ENCODE results near the gene RGPD4. TPM values are rescaled to one million over a fixed set of nuclear protein-coding genes. Genes with fewer than 3 reads are reported as not detected.
"Not testable (repeated sequence)": the region's sequence is repeated elsewhere in the genome, so short reads cannot be mapped to it uniquely, and the experiment has no call there.

RGPD4 gene
- total RNA-seq, 1 donor from 2014 or later = not detected

DNA sequence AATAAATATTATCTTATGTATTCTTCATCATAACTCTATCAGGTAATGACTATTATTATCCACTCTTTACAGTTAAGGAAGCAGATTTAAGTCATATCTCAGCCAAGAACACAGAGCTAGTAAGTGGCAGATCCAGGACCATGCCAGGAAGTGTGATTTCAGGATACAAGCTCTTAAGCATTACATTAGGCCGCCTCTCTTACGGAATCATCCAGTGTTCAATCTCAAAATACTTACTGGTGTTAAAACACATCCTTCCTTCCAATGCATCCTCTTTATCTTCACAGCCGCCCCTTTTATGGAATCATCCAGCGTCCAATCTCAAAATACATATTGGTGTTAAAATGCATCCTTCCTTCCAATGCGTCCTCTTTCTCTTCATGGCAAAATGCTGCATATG, 14.7 kb upstream of the RGPD4 start:
- intact Hi-C loops (cut with micrococcal nuclease) = no loop called here

DNA sequence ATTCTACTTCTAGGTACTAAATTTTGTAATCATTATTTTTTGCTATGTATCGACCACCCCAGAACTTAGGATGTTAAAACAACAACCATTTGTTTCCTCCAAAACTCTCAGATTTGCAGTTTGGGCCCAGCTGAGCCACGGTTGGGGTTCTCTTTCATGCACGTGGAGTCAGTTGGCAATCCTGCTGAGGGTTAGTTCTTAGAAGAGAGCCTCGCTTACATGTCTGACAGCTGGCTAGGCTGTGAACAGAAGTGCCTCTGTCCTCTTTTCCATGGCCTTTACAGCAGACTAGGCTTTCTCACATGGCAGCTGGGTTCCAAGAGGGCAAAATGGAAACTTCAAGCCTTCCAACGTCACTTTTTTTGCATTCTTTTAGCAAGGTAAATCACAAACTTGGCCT, 9.3 kb upstream of the RGPD4 start:
- no peaks in the 10 kb centered on the region for H3K36me3 ChIP-seq
- no peaks in the 10 kb centered on the region for H3K27me3 ChIP-seq (ENCODE audit: low read depth)
- no peak for DNase-seq
- no peaks in the 10 kb centered on the region for H3K9me3 ChIP-seq (replicated peaks)
- intact Hi-C loops (cut with micrococcal nuclease) = no loop called here
- H3K27ac ChIP-seq (replicated peaks) = no peak overlapping the region
- TF ChIP-seq, protein P1, sequence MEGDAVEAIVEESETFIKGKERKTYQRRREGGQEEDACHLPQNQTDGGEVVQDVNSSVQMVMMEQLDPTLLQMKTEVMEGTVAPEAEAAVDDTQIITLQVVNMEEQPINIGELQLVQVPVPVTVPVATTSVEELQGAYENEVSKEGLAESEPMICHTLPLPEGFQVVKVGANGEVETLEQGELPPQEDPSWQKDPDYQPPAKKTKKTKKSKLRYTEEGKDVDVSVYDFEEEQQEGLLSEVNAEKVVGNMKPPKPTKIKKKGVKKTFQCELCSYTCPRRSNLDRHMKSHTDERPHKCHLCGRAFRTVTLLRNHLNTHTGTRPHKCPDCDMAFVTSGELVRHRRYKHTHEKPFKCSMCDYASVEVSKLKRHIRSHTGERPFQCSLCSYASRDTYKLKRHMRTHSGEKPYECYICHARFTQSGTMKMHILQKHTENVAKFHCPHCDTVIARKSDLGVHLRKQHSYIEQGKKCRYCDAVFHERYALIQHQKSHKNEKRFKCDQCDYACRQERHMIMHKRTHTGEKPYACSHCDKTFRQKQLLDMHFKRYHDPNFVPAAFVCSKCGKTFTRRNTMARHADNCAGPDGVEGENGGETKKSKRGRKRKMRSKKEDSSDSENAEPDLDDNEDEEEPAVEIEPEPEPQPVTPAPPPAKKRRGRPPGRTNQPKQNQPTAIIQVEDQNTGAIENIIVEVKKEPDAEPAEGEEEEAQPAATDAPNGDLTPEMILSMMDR (IDR thresholded peaks at IDR 0.05; ENCODE audit: borderline replicate concordance) = no peak
- no peaks in the 10 kb centered on the region for H3K4me1 ChIP-seq
- no peak overlapping the region for H3K4me3 ChIP-seq

More for the DNA sequence above, 14.7 kb upstream of the RGPD4 start:
- Histone ChIP-seq H3K27me3 (ENCODE audit: low read depth) (no peaks in the 10 kb centered on the region), H3K9me3 (replicated peaks) (no peaks in the 10 kb centered on the region), H3K4me3 (no peak overlapping the region), H3K4me1 (peaks cover 16% of the 10 kb centered on the region), H3K36me3 (no peaks in the 10 kb centered on the region), H3K27ac (replicated peaks) (no peak overlapping the region)
- TF ChIP-seq, protein P1 (IDR thresholded peaks at IDR 0.05; ENCODE audit: borderline replicate concordance) = no peak
- no peak for DNase-seq

DNA sequence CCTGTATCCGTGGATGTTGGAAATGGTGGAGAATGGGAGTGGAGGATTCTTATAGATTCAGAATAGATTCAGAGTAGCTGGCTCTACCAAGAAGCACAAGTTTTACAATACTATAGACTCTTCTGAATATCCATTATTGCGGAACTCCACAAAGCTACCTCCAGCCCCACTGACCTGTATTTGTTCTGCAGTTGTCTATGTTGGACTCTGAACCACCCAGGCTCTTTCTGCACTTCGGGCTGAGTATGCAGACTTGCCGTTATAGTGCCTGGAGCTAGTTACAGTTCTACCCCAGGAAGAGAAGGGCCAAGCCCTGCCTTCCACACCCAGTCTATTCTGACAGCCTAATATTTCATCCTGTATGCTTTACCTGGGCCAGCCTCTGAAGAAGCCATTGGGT, 4.4 kb upstream of the RGPD4 start:
- Histone ChIP-seq H3K4me1 (no peaks in the 10 kb centered on the region), H3K9me3 (replicated peaks) (no peaks in the 10 kb centered on the region), H3K4me3 (no peak overlapping the region), H3K27ac (replicated peaks) (no peak overlapping the region), H3K27me3 (ENCODE audit: low read depth) (no peaks in the 10 kb centered on the region), H3K36me3 (no peaks in the 10 kb centered on the region)
- TF ChIP-seq, protein P1 (IDR thresholded peaks at IDR 0.05; ENCODE audit: borderline replicate concordance) = no peak
- DNase-seq = no peak
- intact Hi-C loops (cut with micrococcal nuclease) = no loop called here

DNA sequence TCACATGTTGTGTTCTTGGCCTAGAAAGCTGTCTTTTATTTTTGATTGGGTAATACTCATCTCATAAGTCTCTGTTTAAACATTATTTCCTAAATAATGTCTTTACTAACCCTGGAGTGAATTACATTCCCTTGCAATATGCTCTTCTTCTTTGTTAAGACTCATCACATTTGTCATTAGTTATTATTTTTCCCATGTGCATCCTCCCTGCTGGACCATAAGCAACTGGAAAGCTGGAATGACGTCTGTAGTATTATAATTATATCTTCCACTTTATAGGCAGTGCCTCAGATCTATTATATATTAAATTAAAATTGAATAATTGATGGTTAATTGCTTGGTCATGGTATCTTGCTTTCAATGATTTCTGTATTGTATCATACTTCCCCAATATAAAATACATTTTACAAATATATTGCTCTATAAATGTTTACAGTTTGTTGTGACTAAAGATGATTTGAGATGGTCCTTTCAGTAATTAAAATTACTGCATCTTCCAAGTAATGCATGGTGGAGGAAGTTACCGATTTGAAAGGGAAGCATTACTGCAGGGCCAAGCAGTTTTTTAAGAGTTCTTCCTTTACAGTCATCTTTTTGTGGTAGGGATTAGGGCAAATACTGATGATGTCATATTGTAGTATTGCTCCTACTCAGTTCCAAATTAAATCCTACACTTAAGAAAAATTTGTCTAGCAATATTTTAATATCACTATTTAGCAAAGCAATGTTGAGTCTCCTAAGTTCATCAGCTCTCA, 2.1 kb upstream of the RGPD4 start:
- Histone ChIP-seq H3K27me3 (ENCODE audit: low read depth) (no peaks in the 10 kb centered on the region), H3K36me3 (no peaks in the 10 kb centered on the region), H3K4me3 (no peak overlapping the region), H3K4me1 (no peaks in the 10 kb centered on the region), H3K27ac (replicated peaks) (no peak overlapping the region), H3K9me3 (replicated peaks) (no peaks in the 10 kb centered on the region)
- intact Hi-C loops (cut with micrococcal nuclease) = no loop called here
- DNase-seq = no peak
- TF ChIP-seq, protein P1 (IDR thresholded peaks at IDR 0.05; ENCODE audit: borderline replicate concordance) = no peak

DNA sequence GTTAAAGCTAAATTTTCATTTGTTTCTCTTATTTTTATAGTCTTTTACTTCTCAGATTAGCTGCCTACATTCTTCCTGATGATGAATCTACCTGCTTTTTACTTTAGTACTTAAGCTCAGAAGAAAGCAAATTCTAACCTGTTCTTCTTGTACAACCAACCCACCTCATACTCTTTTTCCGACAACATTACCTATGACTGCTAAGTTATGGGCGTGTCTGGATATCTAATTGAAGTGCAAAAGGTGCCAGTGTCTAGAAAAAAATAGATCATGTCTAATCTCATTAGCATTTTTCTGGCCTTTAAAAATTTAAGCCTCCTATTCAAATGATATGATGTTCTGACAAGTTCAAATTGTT, 1.5 kb upstream of the RGPD4 start:
- H3K27ac ChIP-seq (replicated peaks) = no peak overlapping the region
- TF ChIP-seq, protein P1 (IDR thresholded peaks at IDR 0.05; ENCODE audit: borderline replicate concordance) = no peak
- no peaks in the 10 kb centered on the region for H3K36me3 ChIP-seq
- no peaks in the 10 kb centered on the region for H3K27me3 ChIP-seq (ENCODE audit: low read depth)
- no peak for DNase-seq
- H3K9me3 ChIP-seq (replicated peaks) = no peaks in the 10 kb centered on the region
- intact Hi-C loops (cut with micrococcal nuclease) = no loop called here
- H3K4me1 ChIP-seq = no peaks in the 10 kb centered on the region
- no peak overlapping the region for H3K4me3 ChIP-seq

DNA sequence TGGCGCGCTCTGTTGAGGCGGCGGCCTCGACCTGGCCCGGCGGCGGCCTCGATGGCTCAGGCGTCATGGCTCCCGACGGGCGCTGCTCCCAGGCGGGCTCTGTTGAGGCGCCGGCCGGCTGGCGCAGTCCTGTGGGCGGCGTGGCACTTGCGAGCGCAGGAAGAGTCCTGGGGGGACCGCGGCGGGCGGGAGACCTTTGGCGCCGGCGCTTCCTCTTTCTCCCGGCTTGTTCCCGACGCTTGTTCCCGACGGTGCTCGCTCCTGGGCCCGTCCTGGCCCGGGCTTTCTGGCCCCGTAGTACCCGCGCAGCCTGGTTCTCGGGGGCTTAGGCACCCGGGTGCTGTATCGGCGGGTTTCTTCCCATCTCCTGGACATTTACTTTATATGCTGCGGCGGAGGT, 2.8 kb downstream of the RGPD4 start:
- intact Hi-C loops (cut with micrococcal nuclease); H3K27me3 ChIP-seq (ENCODE audit: low read depth); H3K4me3 ChIP-seq; H3K9me3 ChIP-seq (replicated peaks); H3K36me3 ChIP-seq; DNase-seq; H3K27ac ChIP-seq (replicated peaks); H3K4me1 ChIP-seq: not testable (repeated sequence)

DNA sequence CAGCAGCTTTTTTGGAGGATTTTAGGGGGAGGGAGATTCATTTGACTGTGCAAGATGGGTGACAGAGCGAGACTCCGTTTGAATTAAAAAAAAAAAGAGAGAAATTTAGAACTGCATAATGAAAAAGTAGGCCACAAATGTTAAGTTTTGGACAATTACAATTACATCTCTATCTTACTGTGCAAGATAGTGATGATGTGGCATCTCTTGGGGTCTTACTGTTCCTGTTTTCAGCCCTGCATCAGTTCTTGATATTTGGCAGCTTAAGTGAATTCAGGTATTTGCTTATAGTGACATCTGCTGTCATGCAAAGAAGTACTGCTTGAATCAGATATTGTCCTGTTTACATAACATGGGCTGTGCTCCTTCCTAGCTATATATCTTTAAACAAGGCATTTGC, 6.5 kb downstream of the RGPD4 start:
- H3K9me3 ChIP-seq (replicated peaks); intact Hi-C loops (cut with micrococcal nuclease); H3K4me1 ChIP-seq; DNase-seq; H3K27me3 ChIP-seq (ENCODE audit: low read depth); H3K27ac ChIP-seq (replicated peaks); H3K36me3 ChIP-seq; H3K4me3 ChIP-seq: not testable (repeated sequence)
